ENCODE results near the gene BORCS5.

GRCh38 chr12:12470751-12471306 lies 114.0 kb downstream of the BORCS5 start:
- TF ChIP-seq EP300 (IDR thresholded peaks at IDR 0.05; ENCODE audit: borderline replicate concordance) (no peak), TAF1 (IDR thresholded peaks at IDR 0.05; ENCODE audit: low read depth) (no peak), EGR1 (IDR thresholded peaks at IDR 0.05) (no peak), CREB1 (IDR thresholded peaks at IDR 0.05; ENCODE audit: low read depth) (no peak), MAX (IDR thresholded peaks at IDR 0.05) (no peak), TCF12 (IDR thresholded peaks at IDR 0.05; ENCODE audit: low read depth) (no peak), REST (IDR thresholded peaks at IDR 0.05; ENCODE audit: low read depth) (no peak), RAD21 (IDR thresholded peaks at IDR 0.05; ENCODE audit: low read depth) (no peak), YY1 (IDR thresholded peaks at IDR 0.05; ENCODE audit: low read depth) (no peak)
